Upper lobe of right lung (tissue), 1 donor: ENCODE measurements around the gene RNF144A. TPM values are rescaled to one million over a fixed set of nuclear protein-coding genes. Genes with fewer than 3 reads are reported as not detected.

Experiments
- ATAC-seq: fragments of 200-7000 bp; cut with Tn5 transposase; one replicate; pipeline ENCODE4 v1.9.1; 2020; ENCODE audit warnings: mild to moderate bottlenecking, moderate library complexity
- DNase-seq: peaks from one replicate; pipeline ENCODE4 v3.0.0-alpha.2; 2020
- H3K27ac ChIP-seq: fragments of 200-600 bp; one replicate; pipeline ENCODE4 v1.8.0; 2022
- H3K27me3 ChIP-seq: fragments of 200-600 bp; one replicate; pipeline ENCODE4 v1.8.0; 2022; ENCODE audit warnings: mild to moderate bottlenecking
- H3K36me3 ChIP-seq: fragments of 200-600 bp; one replicate; pipeline ENCODE4 v1.8.0; 2022
- H3K4me1 ChIP-seq: fragments of 200-600 bp; one replicate; pipeline ENCODE4 v1.8.0; 2022
- H3K4me3 ChIP-seq: fragments of 200-600 bp; one replicate; pipeline ENCODE4 v1.8.0; 2022; ENCODE audit warnings: mild to moderate bottlenecking
- H3K9me3 ChIP-seq: fragments of 200-600 bp; one replicate; pipeline ENCODE4 v1.8.0; 2022
- CTCF ChIP-seq: fragments of 200-600 bp; IDR thresholded peaks from one replicate; pipeline ENCODE4 v1.8.0; 2022; ENCODE audit warnings: antibody characterized with exemption
- intact Hi-C: fragments of 100-400 bp; cut with DNase I; formaldehyde crosslinking; loops from one replicate; pipeline ENCODE4 v1.11.0; 2022
- total RNA-seq: library from RNA; stranded (reverse); fragmentation: NEBNext Ultra II Directional; extraction: Animal tissue kit (Norgen Biotek cat#: 25700); gene quantifications from one replicate; pipeline ENCODE4 v1.2.1, GENCODE V29; 2021
- donor health status: DM: no; HTN: yes; CAD: no; lungs with severe emphysema.

RNF144A gene
- total RNA-seq, 1 donor from 2014 or later: 16.0 TPM

DNA sequence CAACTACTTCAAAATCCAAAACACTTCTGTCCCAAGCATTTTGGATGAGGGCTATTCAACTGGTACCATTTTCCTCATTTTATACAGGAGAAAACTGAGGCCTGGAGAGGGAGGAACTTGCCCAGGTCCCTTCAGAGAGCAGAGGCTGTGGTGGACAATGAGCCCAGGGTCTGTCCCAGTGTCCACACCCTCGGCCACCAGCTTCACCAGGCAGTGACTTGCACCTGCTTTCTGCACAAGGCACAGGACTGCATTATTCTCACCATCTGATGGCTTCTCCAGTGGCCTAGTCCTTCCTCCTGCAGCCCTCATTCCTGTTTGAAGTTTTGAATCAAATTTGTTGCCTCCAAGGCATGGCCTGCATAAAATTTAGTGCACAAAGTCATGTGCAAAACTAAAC is 53.3 kb downstream of the RNF144A start:
- ATAC-seq (no peak), DNase-seq (no peak)
- TF ChIP-seq CTCF: no peak
- Histone ChIP-seq H3K4me1 (no peaks in the 10 kb centered on the region), H3K27me3 (no peaks in the 10 kb centered on the region), H3K27ac (no peak overlapping the region), H3K9me3 (no peaks in the 10 kb centered on the region), H3K36me3 (no peaks in the 10 kb centered on the region), H3K4me3 (no peak overlapping the region)
- intact Hi-C loops: no loop called here

DNA sequence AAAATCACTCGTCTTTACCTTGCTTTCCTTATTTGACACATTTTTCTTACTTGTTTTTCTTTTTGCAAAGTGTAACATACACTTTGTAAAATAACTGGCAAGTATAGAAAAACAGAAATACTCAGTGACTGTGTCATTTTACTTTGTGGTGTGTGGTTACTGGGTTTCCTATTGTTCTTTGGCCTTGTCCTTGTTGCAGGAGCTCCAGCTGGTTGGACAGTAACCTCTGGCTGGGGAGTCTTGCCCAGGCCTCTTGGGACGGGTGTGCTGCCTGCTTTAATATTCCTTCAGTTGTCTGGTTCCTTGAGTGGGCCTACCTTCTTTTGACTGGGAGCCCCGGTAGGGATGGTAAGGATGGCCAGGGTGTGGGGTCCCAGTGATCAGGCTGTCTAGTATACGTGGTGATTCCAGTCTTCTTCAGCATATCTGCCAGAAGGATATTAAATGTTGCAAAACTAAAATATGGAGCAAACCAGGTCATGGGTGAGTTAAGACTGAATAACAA is 53.8 kb downstream of the RNF144A start:
- H3K27me3 ChIP-seq: no peaks in the 10 kb centered on the region
- no peak overlapping the region for H3K27ac ChIP-seq
- no peaks in the 10 kb centered on the region for H3K4me1 ChIP-seq
- ATAC-seq (no peak), DNase-seq (no peak)
- H3K36me3 ChIP-seq: no peaks in the 10 kb centered on the region
- intact Hi-C loops: no loop called here
- no peak overlapping the region for H3K4me3 ChIP-seq
- no peaks in the 10 kb centered on the region for H3K9me3 ChIP-seq
- TF ChIP-seq CTCF: no peak

DNA sequence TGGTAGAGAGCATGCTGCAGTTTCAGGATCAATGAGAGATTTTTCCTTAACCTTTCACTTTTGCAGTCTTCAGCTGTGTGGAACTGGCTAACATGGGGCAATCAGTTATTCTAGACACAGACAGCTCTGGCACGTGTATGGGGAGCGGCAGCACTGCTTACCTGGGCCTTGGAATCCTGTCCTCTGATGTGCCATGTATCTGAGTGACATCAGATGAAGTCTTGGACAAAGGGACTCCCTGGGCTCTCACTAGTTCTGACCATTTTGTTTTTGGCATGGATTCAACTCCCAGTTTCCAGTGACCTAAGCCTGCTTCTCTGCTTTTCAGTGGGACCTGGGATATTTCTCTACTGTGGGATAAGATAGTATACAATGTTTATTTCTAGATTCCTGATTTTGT is 54.3 kb downstream of the RNF144A start:
- H3K4me3 ChIP-seq: no peak overlapping the region
- TF ChIP-seq CTCF: no peak
- no peak for ATAC-seq
- H3K4me1 ChIP-seq: peaks cover 4% of the 10 kb centered on the region
- H3K27me3 ChIP-seq: no peaks in the 10 kb centered on the region
- no peak overlapping the region for H3K27ac ChIP-seq
- no peaks in the 10 kb centered on the region for H3K9me3 ChIP-seq
- intact Hi-C loops: no loop called here
- DNase-seq: no peak
- H3K36me3 ChIP-seq: no peaks in the 10 kb centered on the region

DNA sequence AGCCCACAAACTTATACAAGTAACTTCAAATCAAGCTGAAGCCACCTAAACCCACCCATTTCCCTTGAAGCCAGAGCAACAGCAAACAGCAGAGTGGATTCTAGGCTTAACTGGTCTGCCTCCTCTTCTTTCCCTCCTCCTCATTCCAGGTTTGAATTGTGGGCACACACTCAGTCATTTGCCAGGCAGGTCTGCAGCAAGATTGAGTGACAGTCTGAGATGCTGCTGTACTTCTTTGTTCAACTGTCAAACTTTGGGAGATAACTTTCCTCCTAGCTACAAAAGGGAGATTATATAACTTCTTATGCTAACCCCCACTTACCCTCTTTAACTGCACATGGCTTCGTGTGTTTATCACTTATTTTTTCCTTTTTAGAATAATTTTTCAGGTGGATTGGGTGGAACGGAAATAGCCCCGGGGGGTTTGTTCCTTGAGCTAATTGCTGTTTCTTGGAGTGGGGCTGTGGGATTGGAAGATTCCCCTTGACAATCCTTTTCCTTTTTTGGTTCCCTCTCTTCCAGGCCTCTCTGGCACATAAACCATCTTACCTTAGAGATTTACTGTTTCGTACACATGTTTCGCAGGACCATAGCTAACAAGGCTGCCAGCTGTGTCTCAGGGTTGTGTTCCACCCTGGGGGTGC is 55.0 kb downstream of the RNF144A start:
- H3K27me3 ChIP-seq: no peaks in the 10 kb centered on the region
- H3K27ac ChIP-seq: no peak overlapping the region
- no peak for TF ChIP-seq CTCF
- H3K4me1 ChIP-seq: peaks cover 11% of the 10 kb centered on the region
- intact Hi-C loops: no loop called here
- no peaks in the 10 kb centered on the region for H3K36me3 ChIP-seq
- ATAC-seq (no peak), DNase-seq (no peak)
- H3K9me3 ChIP-seq: no peaks in the 10 kb centered on the region
- no peak overlapping the region for H3K4me3 ChIP-seq

DNA sequence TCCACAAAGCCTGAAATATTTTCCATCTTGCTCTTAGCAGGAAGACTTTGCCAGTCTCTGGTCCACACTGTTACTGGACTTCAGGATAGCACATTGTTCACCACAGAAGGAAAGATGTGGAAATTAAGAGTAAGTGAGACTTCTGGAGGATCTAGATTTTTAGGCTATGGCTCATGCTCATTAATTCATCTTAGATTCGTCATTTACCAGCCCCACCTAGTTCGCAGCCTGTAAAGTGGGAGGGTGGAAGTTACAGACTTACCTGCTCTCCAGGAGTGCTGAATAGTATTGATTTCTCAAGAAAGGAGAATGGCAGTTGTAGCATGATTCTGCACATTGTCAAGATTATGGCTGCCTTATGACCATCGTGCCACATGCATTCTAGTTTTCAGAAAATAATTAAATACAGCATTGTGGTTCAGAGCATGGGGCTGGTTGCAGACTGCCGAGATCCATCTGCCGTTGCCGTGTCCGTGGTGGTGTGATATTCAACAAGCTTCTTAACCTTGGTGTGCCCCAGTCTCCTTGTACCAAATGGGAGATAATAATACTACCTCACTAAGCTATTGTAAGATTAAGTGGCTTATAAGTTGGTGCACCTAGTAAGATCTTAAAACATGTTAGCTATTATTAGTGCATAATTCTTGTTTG is 56.8 kb downstream of the RNF144A start:
- Histone ChIP-seq H3K27ac (no peak overlapping the region), H3K27me3 (no peaks in the 10 kb centered on the region), H3K4me3 (no peak overlapping the region), H3K4me1 (peaks cover 19% of the 10 kb centered on the region), H3K9me3 (no peaks in the 10 kb centered on the region), H3K36me3 (no peaks in the 10 kb centered on the region)
- ATAC-seq: no peak
- TF ChIP-seq CTCF: no peak
- DNase-seq: no peak
- intact Hi-C loops: no loop called here
